GM19455 (cell line): ENCODE results near the gene SVIP.

ENCODE experiments used
- ATAC-seq: cut with Tn5 transposase; IDR thresholded peaks from one replicate; pipeline ENCODE4 v1.9.1; 2021; ENCODE audit not compliant: unreplicated experiment

The SVIP gene

DNA sequence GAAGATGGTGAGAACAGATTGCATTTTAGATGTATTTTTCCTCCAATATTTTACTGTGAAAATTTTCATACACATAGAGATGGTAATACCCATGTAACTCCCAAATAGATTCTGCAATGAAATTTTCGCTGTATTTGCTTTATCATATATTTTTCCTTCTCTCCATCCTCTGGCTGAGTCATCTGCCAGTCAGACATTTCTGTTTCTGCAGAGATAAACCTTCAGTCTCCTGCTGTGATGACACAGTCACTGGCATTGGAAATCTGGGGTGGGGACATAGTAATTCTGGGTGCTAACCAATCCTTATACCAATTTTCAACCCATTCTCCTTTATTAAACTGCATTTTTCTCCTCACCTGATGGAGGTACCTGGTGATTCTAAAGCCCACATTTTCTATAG is 33.7 kb downstream of the SVIP start:
- no peak for ATAC-seq

- ATAC-seq: no peak
These were observed 37.1 kb downstream of the SVIP start for GRCh38 chr11:22792497-22792896.

GRCh38 chr11:22787551-22788162 is 41.9 kb downstream of the SVIP start:
- ATAC-seq: peak; percentile 50

DNA sequence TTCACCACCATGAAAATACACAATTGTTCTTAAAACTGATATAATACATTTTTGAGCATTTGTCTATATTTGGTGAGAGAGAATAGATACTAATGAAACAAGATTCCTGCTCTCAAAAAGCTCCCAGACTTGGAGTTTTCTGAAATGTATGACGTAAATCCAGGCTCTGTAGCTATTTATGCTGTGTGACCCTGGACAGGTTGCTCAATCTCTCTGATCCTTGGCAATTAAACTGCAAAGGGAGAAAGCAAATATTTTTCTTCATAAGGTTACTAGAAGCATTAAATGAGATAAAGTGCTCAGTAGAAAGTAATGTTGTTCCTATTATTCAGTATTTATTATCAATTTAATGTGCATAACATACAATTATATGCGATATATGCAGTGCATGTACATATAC is 42.5 kb downstream of the SVIP start:
- ATAC-seq: no peak

GRCh38 chr11:22786475-22786874 is 43.1 kb downstream of the SVIP start:
- peak; percentile 92 for ATAC-seq

- no peak for ATAC-seq
These were observed 44.4 kb downstream of the SVIP start for GRCh38 chr11:22785251-22785650.

DNA sequence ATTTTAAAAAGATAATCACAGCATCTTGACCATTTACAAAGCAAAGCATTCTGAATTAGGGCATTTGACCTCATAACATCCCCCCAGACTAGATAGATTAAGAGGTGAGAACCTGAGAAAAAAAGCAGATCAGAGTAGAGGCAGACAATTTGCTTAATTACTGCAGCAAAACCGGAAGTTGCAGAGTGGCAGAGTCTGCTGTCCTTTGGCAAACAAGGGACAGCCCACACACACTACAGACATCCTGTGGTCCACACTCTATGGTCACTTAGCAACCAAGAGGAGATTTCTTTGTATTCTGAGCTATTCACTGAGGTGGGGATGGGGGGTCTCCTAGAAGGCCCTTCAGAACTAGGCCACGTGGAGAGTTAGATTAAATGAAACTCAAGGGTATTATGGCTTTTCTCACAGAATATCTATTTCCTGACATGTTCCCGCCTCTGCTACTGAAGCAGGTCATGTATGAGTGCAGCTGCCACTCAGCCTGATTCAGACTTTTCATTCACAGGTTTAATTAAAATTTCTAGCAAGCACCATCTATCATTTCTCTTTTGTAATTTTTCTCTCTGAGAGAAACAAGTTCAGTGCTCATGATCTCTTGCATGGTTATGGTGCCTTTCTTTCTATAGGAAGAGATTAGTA is 48.5 kb downstream of the SVIP start:
- ATAC-seq: peak; percentile 82

DNA sequence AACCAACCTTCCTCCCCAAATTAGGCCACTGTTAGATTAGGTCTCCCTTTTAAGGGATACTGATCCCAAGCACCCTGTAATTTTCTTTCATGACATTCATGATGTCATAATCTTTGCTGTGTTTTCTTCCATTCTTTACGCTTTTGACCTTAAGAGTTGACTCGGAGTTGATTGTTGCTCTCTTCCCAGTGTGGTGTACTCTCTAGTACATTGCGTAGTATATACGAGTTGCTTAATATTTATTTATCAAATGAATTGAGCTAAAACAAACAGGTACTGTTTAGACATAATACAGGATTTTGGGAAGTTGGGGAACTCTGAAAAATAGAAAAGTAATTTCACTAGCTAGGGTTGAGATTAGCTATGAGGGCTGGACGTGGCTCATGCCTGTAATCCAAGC is 49.8 kb downstream of the SVIP start:
- ATAC-seq: no peak

- no peak for ATAC-seq
These were observed 51.0 kb downstream of the SVIP start for GRCh38 chr11:22778642-22779041.

DNA sequence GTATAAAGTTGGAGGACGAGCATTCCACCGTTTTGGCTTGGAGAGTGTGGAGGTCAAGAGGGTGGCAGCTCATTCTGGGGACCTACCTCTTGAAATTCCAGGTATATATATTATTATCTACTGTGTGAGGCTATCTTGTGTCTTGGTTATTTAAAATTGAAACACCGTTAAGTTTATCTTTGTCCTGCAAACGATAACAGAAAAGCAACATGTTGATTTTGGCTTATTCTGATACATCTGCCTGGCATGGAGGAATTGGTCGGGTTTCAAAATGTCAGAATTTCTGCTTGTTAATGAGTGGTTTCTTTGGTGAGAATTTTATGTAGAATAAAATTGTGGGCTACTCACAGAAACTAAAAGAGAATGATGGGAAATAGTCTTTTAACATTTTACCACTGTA is 54.4 kb downstream of the SVIP start:
- ATAC-seq: peak; percentile 7

- ATAC-seq: peak; percentile 80
These were observed 54.9 kb downstream of the SVIP start for GRCh38 chr11:22774716-22775115.

DNA sequence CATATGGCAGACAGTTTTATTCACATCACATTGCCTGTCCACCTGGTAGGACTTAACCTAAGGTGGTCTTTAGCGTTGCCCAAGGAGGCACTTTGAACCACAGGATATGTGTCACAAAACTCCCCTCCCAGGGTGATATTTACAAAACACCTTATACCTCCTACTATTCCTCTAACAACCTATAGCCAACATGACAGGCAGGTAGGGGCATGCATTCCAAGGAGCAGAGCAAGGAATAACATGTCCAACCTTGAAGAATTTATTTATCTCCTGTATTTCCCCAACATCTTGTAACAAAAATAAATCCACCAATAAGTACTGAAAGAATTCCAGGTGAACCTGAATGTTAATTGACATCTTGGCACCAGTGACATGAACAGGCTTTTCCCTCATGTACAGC is 60.5 kb downstream of the SVIP start:
- ATAC-seq: no peak
